HG03097 (cell line): Measurements from ENCODE around the gene SHFL.

ENCODE experiments used
- ATAC-seq: cut with Tn5 transposase; IDR thresholded peaks from one replicate; pipeline ENCODE4 v1.9.1; 2021; ENCODE audit not compliant: unreplicated experiment, low FRiP score

SHFL gene

GRCh38 chr19:10107817-10108367 is 21.8 kb downstream of the SHFL start:
- ATAC-seq, result no peak

GRCh38 chr19:10109528-10109927 is 23.4 kb downstream of the SHFL start:
- ATAC-seq, result no peak

- ATAC-seq, result no peak
Measured at GRCh38 chr19:10110076-10110971, 24.2 kb downstream of the SHFL start.

- ATAC-seq, result no peak
Measured at GRCh38 chr19:10110972-10111317, 24.8 kb downstream of the SHFL start.

GRCh38 chr19:10111405-10111811 is 25.3 kb downstream of the SHFL start, which contains the start of gene P2RY11:
P2RY11 (plus strand) TSS chr19:10111693; CDS start chr19:10111722, 29 bp downstream.
- ATAC-seq, result no peak

GRCh38 chr19:10112037-10112761 is 26.1 kb downstream of the SHFL start:
- no peak for ATAC-seq

GRCh38 chr19:10112895-10113591 is 26.9 kb downstream of the SHFL start:
- no peak for ATAC-seq

GRCh38 chr19:10113592-10113963 is 27.5 kb downstream of the SHFL start:
- no peak for ATAC-seq

GRCh38 chr19:10113964-10114650 is 28.0 kb downstream of the SHFL start:
- ATAC-seq, result no peak

- ATAC-seq, result no peak
Measured at GRCh38 chr19:10114651-10115391, 28.7 kb downstream of the SHFL start.

GRCh38 chr19:10115392-10116084 is 29.4 kb downstream of the SHFL start:
- ATAC-seq, result no peak

- ATAC-seq, result no peak
Measured at GRCh38 chr19:10116085-10116865, 30.2 kb downstream of the SHFL start.

- ATAC-seq, result no peak
Measured at GRCh38 chr19:10116866-10117616, 30.9 kb downstream of the SHFL start.

GRCh38 chr19:10118960-10119359 is 32.8 kb downstream of the SHFL start:
- ATAC-seq, result no peak

GRCh38 chr19:10120538-10121189 is 34.5 kb downstream of the SHFL start:
- ATAC-seq, result no peak

GRCh38 chr19:10122045-10122444 is 35.9 kb downstream of the SHFL start:
- no peak for ATAC-seq

GRCh38 chr19:10124429-10124828 is 38.3 kb downstream of the SHFL start:
- no peak for ATAC-seq
